Activated CD4-positive, alpha-beta T cell treated with anti-CD3 and anti-CD28 coated beads, Interleukin-2, amount 50 U/mL, for 1 hour (primary cell): ENCODE measurements around the gene MEIKIN.
A peak's percentile ranks its signal among the peaks of the same experiment; 100 is the strongest.
"Not testable (repeated sequence)": the region's sequence is repeated elsewhere in the genome, so short reads cannot be mapped to it uniquely, and the experiment has no call there.

Experiments used
- DNase-seq: peaks from one replicate; pipeline ENCODE4 v3.0.0-alpha.2; 2020

MEIKIN gene

DNA sequence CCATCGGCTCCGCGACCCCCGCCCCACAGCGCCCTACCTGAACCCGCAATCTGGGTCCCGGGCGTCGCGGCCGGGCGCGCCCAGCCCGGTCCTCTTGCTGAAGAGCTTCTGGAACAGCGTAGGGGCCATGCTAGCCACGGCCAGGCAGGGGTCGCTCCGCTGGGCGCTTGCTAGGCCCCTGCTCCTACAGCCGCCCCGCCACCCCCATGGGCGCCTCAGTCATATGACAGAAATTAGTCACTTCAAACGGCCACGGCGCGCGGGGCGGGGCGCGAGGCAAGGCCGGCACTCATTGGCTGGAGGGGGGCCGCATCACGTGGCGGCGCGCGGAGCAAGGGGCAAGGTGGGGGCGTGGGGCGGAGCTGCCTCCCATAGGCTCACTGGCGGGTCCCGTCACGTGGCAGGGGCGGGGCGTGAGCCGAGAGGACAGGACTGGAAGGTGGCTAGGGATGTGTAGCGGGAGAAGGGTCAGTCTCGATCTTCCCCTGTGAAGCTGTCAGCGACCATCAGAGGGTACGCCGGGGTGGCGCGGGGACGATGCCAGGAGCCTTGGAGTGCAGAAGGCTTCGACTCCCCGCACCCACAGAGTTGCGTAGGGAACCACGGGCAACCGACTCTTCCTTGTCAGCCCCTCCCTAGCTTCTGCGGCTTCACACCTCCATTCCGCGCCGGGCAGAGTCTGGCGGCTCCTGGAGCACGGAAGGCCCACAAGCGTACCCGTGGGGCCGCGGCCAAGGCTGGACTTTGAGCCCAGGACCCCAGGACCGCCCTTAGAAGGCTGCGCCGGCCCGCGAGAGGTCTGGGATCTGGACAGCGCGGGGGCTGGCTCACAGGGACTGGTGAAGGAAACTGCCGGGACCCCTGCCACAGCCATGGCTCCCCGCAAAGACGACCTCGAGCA is 148.4 kb downstream of the MEIKIN start, which contains the start of gene FNIP1:
TSS of gene FNIP1 (minus strand) at position 225 of the 901 bp plus-strand sequence. CDS start at position 129, 96 bp downstream.
- DNase-seq: peak; percentile 98

- DNase-seq: peak; percentile 31
Observed at GRCh38 chr5:131795879-131796792, 149.3 kb downstream of the MEIKIN start.

DNA sequence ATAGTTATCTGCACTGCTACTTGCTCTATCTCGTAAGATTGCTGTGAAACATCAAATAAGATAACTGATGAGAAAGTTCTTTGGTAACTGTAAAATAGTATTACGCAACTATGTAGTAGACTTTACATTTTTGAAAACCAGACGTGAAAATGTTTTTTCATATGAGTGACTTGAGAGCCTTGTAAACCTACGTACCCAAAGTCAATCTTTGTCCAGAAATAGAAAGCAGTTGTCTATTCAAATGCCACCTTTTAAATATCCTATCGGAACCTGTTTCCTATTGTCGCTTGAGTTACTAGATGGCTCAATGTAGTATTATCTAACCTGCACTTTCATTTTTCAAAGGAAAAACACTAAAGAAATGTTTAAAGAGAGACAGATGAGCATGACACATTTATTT is 150.2 kb downstream of the MEIKIN start:
- DNase-seq: no peak

DNA sequence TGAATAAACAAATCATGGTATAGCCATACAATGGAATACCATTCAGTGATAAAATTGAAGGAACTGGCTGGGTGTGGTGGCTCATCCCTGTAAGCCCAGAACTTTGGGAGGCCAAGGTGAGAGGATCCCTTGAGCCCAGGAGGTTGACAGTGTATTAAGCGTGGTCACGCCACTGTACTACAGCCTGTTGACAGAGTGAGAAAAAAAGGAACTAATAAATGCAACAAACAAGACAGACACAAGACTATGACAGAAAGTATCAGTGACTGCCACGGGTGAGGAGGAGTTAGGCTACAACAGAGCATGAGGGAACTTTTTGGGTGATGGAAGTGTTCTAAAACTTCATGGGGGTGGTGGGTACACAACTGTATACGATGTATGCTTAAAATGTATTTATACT is 150.9 kb downstream of the MEIKIN start:
- DNase-seq: no peak

DNA sequence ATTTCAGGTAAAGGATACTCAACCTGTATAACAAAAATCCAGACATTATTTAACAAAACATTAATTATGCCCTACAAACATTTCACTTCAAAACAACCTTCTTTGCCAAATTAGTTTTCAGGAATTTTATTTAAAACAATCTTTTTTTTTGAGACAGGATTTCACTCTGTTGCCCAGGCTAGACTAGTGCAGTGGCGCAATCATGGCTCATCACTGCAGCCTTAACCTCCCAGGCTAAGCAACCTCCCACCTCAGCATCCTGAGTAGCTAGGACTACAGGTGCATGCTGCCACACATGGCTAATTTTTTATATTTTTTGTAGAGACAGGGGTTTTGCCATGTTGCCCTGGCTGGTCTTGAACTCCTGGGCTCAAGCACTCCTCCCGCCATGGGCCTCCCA is 152.6 kb downstream of the MEIKIN start:
- no peak for DNase-seq

GRCh38 chr5:131791866-131792265 is 153.6 kb downstream of the MEIKIN start:
- no peak for DNase-seq

GRCh38 chr5:131790550-131790949 is 154.9 kb downstream of the MEIKIN start:
- no peak for DNase-seq

GRCh38 chr5:131789765-131790164 is 155.7 kb downstream of the MEIKIN start:
- DNase-seq: no peak

- DNase-seq: no peak
Observed at GRCh38 chr5:131787736-131788135, 157.7 kb downstream of the MEIKIN start.

- DNase-seq: no peak
Observed at GRCh38 chr5:131786900-131787692, 158.4 kb downstream of the MEIKIN start.

GRCh38 chr5:131786036-131786435 is 159.4 kb downstream of the MEIKIN start:
- no peak for DNase-seq

- DNase-seq: no peak
Observed at GRCh38 chr5:131783874-131784273, 161.6 kb downstream of the MEIKIN start.

DNA sequence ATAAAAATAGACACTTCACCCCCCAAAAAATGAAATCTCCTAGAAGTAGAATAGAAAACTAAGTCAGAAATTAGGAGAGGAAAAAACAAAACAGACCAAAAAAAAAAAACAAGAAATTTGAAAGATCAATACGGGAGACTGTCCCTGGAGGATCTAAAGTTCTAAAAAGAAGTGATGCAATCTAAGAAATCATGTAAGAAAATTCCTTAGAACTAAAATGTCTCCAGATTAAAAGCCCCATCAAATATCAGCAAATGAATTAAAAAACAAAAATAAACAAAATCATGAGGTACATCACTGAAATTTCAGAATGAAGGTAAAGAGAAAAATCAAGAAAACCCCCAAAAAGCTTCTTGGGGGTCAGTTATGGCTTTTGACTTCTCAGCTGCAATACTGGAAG is 162.1 kb downstream of the MEIKIN start:
- DNase-seq: no peak

GRCh38 chr5:131782717-131783116 is 162.7 kb downstream of the MEIKIN start:
- DNase-seq: no peak

DNA sequence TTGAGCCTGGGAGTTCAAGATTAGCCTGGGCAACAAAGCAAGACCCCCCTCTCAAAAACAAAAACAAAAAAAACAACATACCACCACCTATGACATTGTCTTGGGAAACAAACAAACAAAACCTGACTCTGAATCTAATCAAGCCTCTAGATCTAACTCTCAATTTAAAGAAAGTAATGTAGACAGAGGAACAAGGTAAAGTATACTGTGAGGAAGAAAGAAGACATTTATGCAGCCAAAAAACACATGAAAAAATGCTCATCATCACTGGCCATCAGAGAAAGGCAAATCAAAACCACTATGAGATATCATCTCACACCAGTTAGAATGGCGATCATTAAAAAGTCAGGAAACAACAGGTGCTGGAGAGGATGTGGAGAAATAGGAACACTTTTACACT is 167.3 kb downstream of the MEIKIN start:
- DNase-seq: not testable (repeated sequence)

- no peak for DNase-seq
Observed at GRCh38 chr5:131776450-131776849, 169.0 kb downstream of the MEIKIN start.

GRCh38 chr5:131774652-131775367 is 170.7 kb downstream of the MEIKIN start:
- DNase-seq: no peak

- DNase-seq: no peak
Observed at GRCh38 chr5:131773805-131774204, 171.7 kb downstream of the MEIKIN start.

DNA sequence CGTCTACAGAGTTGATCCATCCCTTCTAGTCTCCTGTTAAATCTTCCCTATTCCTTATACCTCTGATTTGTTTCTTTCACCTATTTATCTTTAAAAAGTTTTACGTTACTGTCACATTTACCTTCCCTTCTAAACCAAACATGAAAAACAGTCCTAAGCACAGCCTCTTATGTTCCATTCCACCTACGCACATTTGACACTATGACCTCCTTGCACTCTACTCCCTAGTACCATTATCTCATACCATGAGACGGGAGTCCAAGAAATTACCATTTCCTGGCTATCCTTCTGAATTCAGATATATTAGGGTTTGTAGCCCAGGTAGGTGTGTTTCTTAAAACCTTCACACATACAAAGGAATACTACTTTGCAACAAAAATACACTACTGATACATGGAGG is 173.8 kb downstream of the MEIKIN start:
- DNase-seq: no peak

DNA sequence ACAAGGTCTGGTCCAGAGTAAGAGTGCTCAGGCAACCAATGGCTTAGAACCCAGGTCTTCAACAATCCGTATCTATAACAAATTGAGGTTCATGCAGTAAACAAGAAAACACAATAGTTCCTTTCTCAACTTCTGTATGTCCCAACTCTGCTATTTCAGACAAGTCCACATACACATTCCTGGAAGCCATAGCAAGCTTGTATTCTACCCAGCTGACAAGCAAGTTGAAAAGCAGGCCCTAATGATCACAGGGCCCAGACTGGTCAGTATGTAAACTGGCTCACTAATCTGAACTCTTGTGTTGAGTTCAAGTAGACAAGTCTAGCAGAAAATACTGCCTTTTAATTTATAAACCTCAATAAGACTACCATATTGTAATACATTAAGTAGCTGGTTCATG is 175.5 kb downstream of the MEIKIN start:
- no peak for DNase-seq

- no peak for DNase-seq
Observed at GRCh38 chr5:131769336-131769735, 176.1 kb downstream of the MEIKIN start.

- no peak for DNase-seq
Observed at GRCh38 chr5:131767891-131768290, 177.6 kb downstream of the MEIKIN start.
